Sigmoid colon (tissue), 7 donors: ENCODE data around the gene MIPEP. TPM values are rescaled to one million over a fixed set of nuclear protein-coding genes. Genes with fewer than 3 reads are reported as not detected.

Experiments
- DNase-seq: peaks from one replicate; pipeline ENCODE4 v3.0.0-alpha.2; 2019
- H3K27ac ChIP-seq, 4 donors: fragments of 200-600 bp; sonication (generic); one replicate each; pipeline ENCODE4 v1.5.1; 2016 to 2019; ENCODE audit warnings: mild to moderate bottlenecking in 1 of 4
- H3K27me3 ChIP-seq, 3 donors: fragments of 200-600 bp; sonication (generic); one replicate each; pipeline ENCODE4 v1.5.1; 2019; ENCODE audit warnings: mild to moderate bottlenecking in 1 of 3
- H3K36me3 ChIP-seq, 4 donors: fragments of 200-600 bp; sonication (generic); one replicate each; pipeline ENCODE4 v1.5.1; 2016 to 2019
- H3K4me1 ChIP-seq, 4 donors: fragments of 200-600 bp; sonication (generic); one replicate each; pipeline ENCODE4 v1.5.1; 2017 to 2019
- H3K4me3 ChIP-seq, 4 donors: fragments of 200-600 bp; sonication (generic); one replicate each; pipeline ENCODE4 v1.5.1; 2017 to 2019; ENCODE audit warnings: mild to moderate bottlenecking in 2 of 4, moderate library complexity in 1 of 4
- H3K9me3 ChIP-seq, 4 donors: fragments of 200-600 bp in 3 of 4; sonication (generic) in 3 of 4; one replicate each; pipeline versions ENCODE4 v1.5.1 to v1.6.1; 2013 to 2019
- EP300 ChIP-seq, 4 donors: sonication (generic); formaldehyde crosslinking; IDR thresholded peaks; one replicate each; pipeline ENCODE4 v1.6.1; 2017; ENCODE audit warnings: antibody characterized with exemption in 4 of 4
- POLR2A ChIP-seq, 2 donors: fragments of 450-650 bp; IDR thresholded peaks; one replicate each; pipeline ENCODE4 v1.6.1; 2016; ENCODE audit warnings: antibody characterized with exemption in 2 of 2, mild to moderate bottlenecking in 2 of 2, moderate library complexity in 2 of 2
- POLR2AphosphoS5 ChIP-seq, 4 donors: sonication (generic); formaldehyde crosslinking; IDR thresholded peaks; one replicate each; pipeline ENCODE4 v1.6.1; 2017; ENCODE audit warnings: antibody characterized with exemption in 4 of 4
- WGBS, 2 donors: extraction: QIAGEN DNeasy Blood & Tissue Kit; methylation state at CpG; one replicate each; pipeline ENCODE4 v1.1.7; 2013; 5-methylcytosine and 5-hydroxymethylcytosine counted together
- intact Hi-C: fragments of 100-400 bp; cut with DNase I; formaldehyde crosslinking; loops from one replicate; pipeline ENCODE4 v1.15.1; 2023
- polyA plus RNA-seq, 3 donors: library from polyadenylated mRNA; stranded (reverse); fragments of 200-250 nt; gene quantifications; one replicate each; pipeline ENCODE4 v1.2.3, GENCODE V29; 2013
- total RNA-seq, 4 donors: library from RNA; depleted of rRNA; stranded (reverse); fragments of >200 nt; gene quantifications; one replicate each; pipeline ENCODE4 v1.1.0, GENCODE V29; 2016
- TF ChIP-seq, protein P1 (sequence below), 4 experiments: fragments of 450-650 bp in 3 of 4; fragments of 200-600 bp in 1 of 4; IDR thresholded peaks; one replicate each; pipeline ENCODE4 v1.5.1; 2016 to 2019; ENCODE audit warnings: antibody characterized with exemption in 4 of 4, mild to moderate bottlenecking in 3 of 4, moderate library complexity in 2 of 4
- donor health status: healthy with polysubstance abuse.
- donor health status: Bipolar disorder and iron deficiency.
- donor health status: healthy.

MIPEP gene
- total and polyA plus RNA-seq, 7 donors = 10.7 to 20.5 (median 11.4) TPM

GRCh38 chr13:23820530-23820929, 68.7 kb downstream of the MIPEP start:
- WGBS, 2 donors = 87 to 90% methylated on average over 3 of the region's 3 CpGs
- H3K4me3 ChIP-seq = no peak overlapping the region
- no peaks in the 10 kb centered on the region for H3K9me3 ChIP-seq
- no peak for DNase-seq
- H3K27me3 ChIP-seq = no peaks in the 10 kb centered on the region
- TF ChIP-seq, protein P1, sequence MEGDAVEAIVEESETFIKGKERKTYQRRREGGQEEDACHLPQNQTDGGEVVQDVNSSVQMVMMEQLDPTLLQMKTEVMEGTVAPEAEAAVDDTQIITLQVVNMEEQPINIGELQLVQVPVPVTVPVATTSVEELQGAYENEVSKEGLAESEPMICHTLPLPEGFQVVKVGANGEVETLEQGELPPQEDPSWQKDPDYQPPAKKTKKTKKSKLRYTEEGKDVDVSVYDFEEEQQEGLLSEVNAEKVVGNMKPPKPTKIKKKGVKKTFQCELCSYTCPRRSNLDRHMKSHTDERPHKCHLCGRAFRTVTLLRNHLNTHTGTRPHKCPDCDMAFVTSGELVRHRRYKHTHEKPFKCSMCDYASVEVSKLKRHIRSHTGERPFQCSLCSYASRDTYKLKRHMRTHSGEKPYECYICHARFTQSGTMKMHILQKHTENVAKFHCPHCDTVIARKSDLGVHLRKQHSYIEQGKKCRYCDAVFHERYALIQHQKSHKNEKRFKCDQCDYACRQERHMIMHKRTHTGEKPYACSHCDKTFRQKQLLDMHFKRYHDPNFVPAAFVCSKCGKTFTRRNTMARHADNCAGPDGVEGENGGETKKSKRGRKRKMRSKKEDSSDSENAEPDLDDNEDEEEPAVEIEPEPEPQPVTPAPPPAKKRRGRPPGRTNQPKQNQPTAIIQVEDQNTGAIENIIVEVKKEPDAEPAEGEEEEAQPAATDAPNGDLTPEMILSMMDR (IDR thresholded peaks at IDR 0.05) = no peak
- TF ChIP-seq EP300 (IDR thresholded peaks at IDR 0.05) (no peak), POLR2A (IDR thresholded peaks at IDR 0.05) (no peak), POLR2AphosphoS5 (IDR thresholded peaks at IDR 0.05) (no peak)
- peaks cover 0 to 10% (median 0%) of the 10 kb centered on the region in 4 donors for H3K36me3 ChIP-seq
- no peak overlapping the region for H3K27ac ChIP-seq
- H3K4me1 ChIP-seq = no peaks in the 10 kb centered on the region
- intact Hi-C loops = no loop called here

DNA sequence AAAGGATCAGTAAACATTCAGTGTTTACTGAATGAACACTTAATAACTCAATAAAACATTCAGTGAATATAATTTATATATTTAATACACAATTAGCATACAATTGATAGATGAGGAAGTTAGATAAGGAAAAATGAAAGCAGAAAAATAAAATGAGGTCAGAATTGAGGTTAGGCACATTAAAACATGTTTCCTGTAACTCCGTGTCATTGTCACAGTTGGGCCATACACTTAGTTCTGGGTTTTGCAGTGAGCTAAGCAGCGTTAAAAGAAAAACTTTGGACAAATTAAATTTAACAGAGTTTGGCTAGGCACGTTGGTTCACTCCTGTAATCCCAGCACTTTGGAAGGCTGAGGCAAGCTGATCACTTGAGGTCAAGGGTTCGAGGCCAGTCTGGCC, 71.4 kb downstream of the MIPEP start:
- intact Hi-C loops = no loop called here
- Histone ChIP-seq H3K9me3 (no peaks in the 10 kb centered on the region), H3K36me3 (peaks cover 0 to 10% (median 0%) of the 10 kb centered on the region in 4 donors), H3K4me1 (no peaks in the 10 kb centered on the region), H3K4me3 (no peak overlapping the region), H3K27ac (no peak overlapping the region), H3K27me3 (no peaks in the 10 kb centered on the region)
- WGBS, 2 donors = 67 to 87% methylated on average over 4 of the region's 4 CpGs
- no peak for TF ChIP-seq POLR2AphosphoS5 (IDR thresholded peaks at IDR 0.05)
- TF ChIP-seq, protein P1 (IDR thresholded peaks at IDR 0.05) = no peak
- no peak for TF ChIP-seq EP300 (IDR thresholded peaks at IDR 0.05)
- no peak for TF ChIP-seq POLR2A (IDR thresholded peaks at IDR 0.05)
- DNase-seq = no peak

- H3K36me3 ChIP-seq = peaks cover 0 to 10% (median 0%) of the 10 kb centered on the region in 4 donors
- no peaks in the 10 kb centered on the region for H3K4me1 ChIP-seq
- no peak overlapping the region for H3K4me3 ChIP-seq
- WGBS, 2 donors = 89 to 94% methylated on average over 2 of the region's 2 CpGs
- no peaks in the 10 kb centered on the region for H3K9me3 ChIP-seq
- no peak for DNase-seq
- intact Hi-C loops = no loop called here
- TF ChIP-seq POLR2AphosphoS5 (IDR thresholded peaks at IDR 0.05) (no peak), EP300 (IDR thresholded peaks at IDR 0.05) (no peak), POLR2A (IDR thresholded peaks at IDR 0.05) (no peak)
- TF ChIP-seq, protein P1 (IDR thresholded peaks at IDR 0.05) = no peak
- no peak overlapping the region for H3K27ac ChIP-seq
- H3K27me3 ChIP-seq = no peaks in the 10 kb centered on the region
Observed at GRCh38 chr13:23817136-23817535, 72.1 kb downstream of the MIPEP start.

DNA sequence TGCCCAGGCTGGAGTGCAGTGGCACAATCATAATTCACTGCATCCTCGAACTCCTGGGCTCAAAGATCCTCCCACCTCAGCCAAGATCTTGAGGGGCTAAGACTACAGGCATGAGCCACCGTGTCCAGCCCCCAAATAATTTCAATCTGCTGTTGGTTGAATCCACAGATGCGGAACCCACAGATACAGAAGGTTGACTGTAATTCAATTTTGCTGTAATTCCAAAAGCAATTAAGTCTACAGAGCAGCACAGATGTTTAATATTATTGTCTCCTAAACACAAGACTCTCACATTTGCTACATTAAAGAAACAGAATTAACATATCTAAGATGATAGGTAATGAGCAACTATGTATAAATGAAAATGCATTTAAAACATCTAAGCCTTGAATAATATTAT, 75.6 kb downstream of the MIPEP start:
- TF ChIP-seq EP300 (IDR thresholded peaks at IDR 0.05) (no peak), POLR2AphosphoS5 (IDR thresholded peaks at IDR 0.05) (no peak), POLR2A (IDR thresholded peaks at IDR 0.05) (no peak)
- TF ChIP-seq, protein P1 (IDR thresholded peaks at IDR 0.05) = no peak
- H3K9me3 ChIP-seq = no peaks in the 10 kb centered on the region
- no peak overlapping the region for H3K4me3 ChIP-seq
- WGBS, 2 donors = 94 to 97% methylated on average over 3 of the region's 3 CpGs
- no peak for DNase-seq
- H3K27ac ChIP-seq = no peak overlapping the region
- peaks cover 0 to 4% (median 0%) of the 10 kb centered on the region in 4 donors for H3K36me3 ChIP-seq
- H3K27me3 ChIP-seq = no peaks in the 10 kb centered on the region
- intact Hi-C loops = no loop called here
- no peaks in the 10 kb centered on the region for H3K4me1 ChIP-seq
